AG20443 (cell line): Measurements from ENCODE around the gene SLC39A9.

ENCODE experiments used
- DNase-seq: peaks from one replicate; pipeline ENCODE4 v3.0.0; 2012; ENCODE audit warnings: low spot score, mixed read lengths

Gene SLC39A9

GRCh38 chr14:69398053-69398817 lies at the start of gene SLC39A9, which contains the start of gene ERH:
Gene SLC39A9, plus strand, starts transcription at chr14:69398692. Its CDS starts 678 bp downstream, at chr14:69399370.
Gene ERH, minus strand, starts transcription at chr14:69398299. Its CDS starts 66 bp downstream, at chr14:69398233.
- DNase-seq: peak; percentile 96

GRCh38 chr14:69349091-69349777 lies 49.3 kb upstream of the SLC39A9 start:
- DNase-seq: no peak

- DNase-seq: no peak
Observed at GRCh38 chr14:69350892-69351291, 47.6 kb upstream of the SLC39A9 start.

- no peak for DNase-seq
Observed at GRCh38 chr14:69351385-69351784, 47.1 kb upstream of the SLC39A9 start.

- DNase-seq: no peak
Observed at GRCh38 chr14:69351911-69352310, 46.6 kb upstream of the SLC39A9 start.

GRCh38 chr14:69353168-69353567 lies 45.3 kb upstream of the SLC39A9 start:
- no peak for DNase-seq

GRCh38 chr14:69354383-69355153 lies 43.9 kb upstream of the SLC39A9 start:
- no peak for DNase-seq

- no peak for DNase-seq
Observed at GRCh38 chr14:69355154-69355597, 43.3 kb upstream of the SLC39A9 start.

- DNase-seq: peak; percentile 89
Observed at GRCh38 chr14:69355607-69356281, 42.7 kb upstream of the SLC39A9 start.

- DNase-seq: no peak
Observed at GRCh38 chr14:69356903-69357543, 41.5 kb upstream of the SLC39A9 start.

- DNase-seq: no peak
Observed at GRCh38 chr14:69357544-69358200, 40.8 kb upstream of the SLC39A9 start.

GRCh38 chr14:69358233-69358963 lies 40.1 kb upstream of the SLC39A9 start:
- no peak for DNase-seq

- DNase-seq: no peak
Observed at GRCh38 chr14:69358966-69359365, 39.5 kb upstream of the SLC39A9 start.

GRCh38 chr14:69360438-69361108 lies 37.9 kb upstream of the SLC39A9 start:
- DNase-seq: no peak

- DNase-seq: peak; percentile 84
Observed at GRCh38 chr14:69363055-69363454, 35.4 kb upstream of the SLC39A9 start.

- DNase-seq: no peak
Observed at GRCh38 chr14:69363964-69364363, 34.5 kb upstream of the SLC39A9 start.

- DNase-seq: no peak
Observed at GRCh38 chr14:69364378-69364777, 34.1 kb upstream of the SLC39A9 start.

GRCh38 chr14:69366069-69366468 lies 32.4 kb upstream of the SLC39A9 start:
- no peak for DNase-seq

GRCh38 chr14:69366761-69367160 lies 31.7 kb upstream of the SLC39A9 start:
- no peak for DNase-seq

- no peak for DNase-seq
Observed at GRCh38 chr14:69368381-69368780, 30.1 kb upstream of the SLC39A9 start.
